Upper lobe of left lung (tissue), 6 donors: ENCODE data around the gene CHST11. TPM values are rescaled to one million over a fixed set of nuclear protein-coding genes. Genes with fewer than 3 reads are reported as not detected.
A peak's percentile ranks its signal among the peaks of the same experiment; 100 is the strongest.

Source experiments
- ATAC-seq, 2 donors: fragments of 200-7000 bp; cut with Tn5 transposase; one replicate each; pipeline ENCODE4 v1.9.1; 2022; ENCODE audit warnings: mild to moderate bottlenecking in 2 of 2, moderate library complexity in 2 of 2; ENCODE audit not compliant: low FRiP score in 2 of 2
- DNase-seq, 2 donors: peaks; one replicate each; pipeline ENCODE4 v3.0.0-alpha.2; 2019 to 2020
- H3K27ac ChIP-seq, 4 donors: fragments of 200-600 bp; sonication (generic); one replicate each; pipeline ENCODE4 v1.5.1; 2016 to 2019
- H3K27me3 ChIP-seq, 4 donors: fragments of 200-600 bp; sonication (generic); one replicate each; pipeline ENCODE4 v1.5.1; 2017 to 2019
- H3K36me3 ChIP-seq, 4 donors: fragments of 200-600 bp; sonication (generic); one replicate each; pipeline ENCODE4 v1.5.1; 2016 to 2019
- H3K4me1 ChIP-seq, 4 donors: fragments of 200-600 bp; sonication (generic); one replicate each; pipeline ENCODE4 v1.5.1; 2018 to 2019
- H3K4me3 ChIP-seq, 4 donors: fragments of 200-600 bp; sonication (generic); one replicate each; pipeline ENCODE4 v1.5.1; 2017 to 2019; ENCODE audit warnings: mild to moderate bottlenecking in 2 of 4, moderate library complexity in 1 of 4
- H3K9me3 ChIP-seq, 4 donors: fragments of 200-600 bp; sonication (generic); one replicate each; pipeline ENCODE4 v1.5.1; 2018 to 2019
- EP300 ChIP-seq, 4 donors: sonication (generic); formaldehyde crosslinking; IDR thresholded peaks; one replicate each; pipeline ENCODE4 v1.5.1; 2017; ENCODE audit warnings: antibody characterized with exemption in 4 of 4, control low read depth in 2 of 4
- POLR2A ChIP-seq, 4 donors: fragments of 450-650 bp; IDR thresholded peaks; one replicate each; pipeline ENCODE4 v1.5.1; 2016 to 2017; ENCODE audit warnings: antibody characterized with exemption in 4 of 4, mild to moderate bottlenecking in 2 of 4
- POLR2AphosphoS5 ChIP-seq, 2 donors: sonication (generic); formaldehyde crosslinking; IDR thresholded peaks; one replicate each; pipeline ENCODE4 v1.5.1; 2017; ENCODE audit warnings: antibody characterized with exemption in 2 of 2
- WGBS, 2 donors: methylation state at CpG; one replicate each; pipeline ENCODE4 v1.1.5; 2017 to 2018; 5-methylcytosine and 5-hydroxymethylcytosine counted together
- total RNA-seq, 6 donors: library from RNA; depleted of rRNA in 4 of 6; stranded (reverse); fragments of >200 nt in 4 of 6; gene quantifications; one replicate each; pipeline versions ENCODE4 v1.1.0 to v1.2.1, GENCODE V29; 2016 to 2021
- TF ChIP-seq, protein P1 (sequence below), 6 experiments: fragments of 450-650 bp in 4 of 6; fragments of 200-600 bp in 2 of 6; sonication (generic) in 2 of 6; IDR thresholded peaks; one replicate each; pipeline ENCODE4 v1.5.1; 2016 to 2019; ENCODE audit warnings: antibody characterized with exemption in 6 of 6
- donor health status: DM: no; HTN: no; CAD: no; lungs with moderate emphysema.
- donor health status: DM: no; HTN: yes; CAD: no; lungs with severe emphysema.

CHST11 gene
- total RNA-seq, 6 donors from 2014 or later, result 40.4 to 234 (median 58.4) TPM

DNA sequence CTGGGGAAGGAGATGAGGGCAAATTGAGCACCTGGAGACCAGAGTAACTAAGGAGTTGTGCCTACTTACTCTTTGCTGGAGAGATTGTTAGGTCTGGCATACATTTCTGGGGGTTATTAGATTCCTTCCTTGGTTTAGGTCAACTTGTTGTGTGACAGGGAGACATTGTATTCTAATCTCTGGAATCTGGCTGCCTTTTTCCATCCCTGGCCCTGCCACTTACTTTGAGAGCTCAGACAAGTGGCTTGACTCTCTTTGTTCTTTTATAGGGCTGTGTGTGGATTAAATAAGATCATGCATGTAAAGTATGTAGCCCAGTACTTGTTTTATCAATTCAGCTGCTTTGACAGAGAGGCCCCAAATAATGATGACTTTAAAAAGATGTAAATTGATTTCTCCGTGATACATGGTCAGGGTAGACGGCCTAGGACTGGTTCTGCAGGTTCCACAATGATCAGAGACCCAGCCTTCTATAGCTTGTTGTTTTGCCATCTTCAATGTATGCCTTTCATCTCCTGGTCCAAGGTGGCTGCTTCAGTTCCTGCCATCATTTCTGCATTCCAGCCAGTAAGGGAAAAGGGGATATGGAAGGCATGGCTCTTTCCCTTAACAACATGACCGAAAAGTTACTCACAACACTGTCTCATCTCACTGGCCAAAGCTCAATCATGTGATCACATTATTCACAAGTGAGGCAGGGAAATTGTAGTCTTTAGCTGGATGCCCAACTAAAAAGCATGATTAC, 72.6 kb downstream of the CHST11 start:
- H3K9me3 ChIP-seq, result no peaks in the 10 kb centered on the region
- H3K4me3 ChIP-seq, result no peak overlapping the region
- peak overlapping the region in 1 of 4 donors; percentile 5 for H3K27ac ChIP-seq
- H3K4me1 ChIP-seq, result peaks cover 11 to 23% (median 18%) of the 10 kb centered on the region in 4 donors
- DNase-seq (no peak), ATAC-seq (no peak)
- H3K27me3 ChIP-seq, result no peaks in the 10 kb centered on the region
- no peak for TF ChIP-seq POLR2AphosphoS5 (IDR thresholded peaks at IDR 0.05)
- no peak for TF ChIP-seq POLR2A (IDR thresholded peaks at IDR 0.05)
- TF ChIP-seq, protein P1, sequence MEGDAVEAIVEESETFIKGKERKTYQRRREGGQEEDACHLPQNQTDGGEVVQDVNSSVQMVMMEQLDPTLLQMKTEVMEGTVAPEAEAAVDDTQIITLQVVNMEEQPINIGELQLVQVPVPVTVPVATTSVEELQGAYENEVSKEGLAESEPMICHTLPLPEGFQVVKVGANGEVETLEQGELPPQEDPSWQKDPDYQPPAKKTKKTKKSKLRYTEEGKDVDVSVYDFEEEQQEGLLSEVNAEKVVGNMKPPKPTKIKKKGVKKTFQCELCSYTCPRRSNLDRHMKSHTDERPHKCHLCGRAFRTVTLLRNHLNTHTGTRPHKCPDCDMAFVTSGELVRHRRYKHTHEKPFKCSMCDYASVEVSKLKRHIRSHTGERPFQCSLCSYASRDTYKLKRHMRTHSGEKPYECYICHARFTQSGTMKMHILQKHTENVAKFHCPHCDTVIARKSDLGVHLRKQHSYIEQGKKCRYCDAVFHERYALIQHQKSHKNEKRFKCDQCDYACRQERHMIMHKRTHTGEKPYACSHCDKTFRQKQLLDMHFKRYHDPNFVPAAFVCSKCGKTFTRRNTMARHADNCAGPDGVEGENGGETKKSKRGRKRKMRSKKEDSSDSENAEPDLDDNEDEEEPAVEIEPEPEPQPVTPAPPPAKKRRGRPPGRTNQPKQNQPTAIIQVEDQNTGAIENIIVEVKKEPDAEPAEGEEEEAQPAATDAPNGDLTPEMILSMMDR (IDR thresholded peaks at IDR 0.05), result no peak
- no peak for TF ChIP-seq EP300 (IDR thresholded peaks at IDR 0.05)
- WGBS, 2 donors, result 75 to 90% methylated on average over 3 of the region's 3 CpGs
- no peaks in the 10 kb centered on the region for H3K36me3 ChIP-seq

DNA sequence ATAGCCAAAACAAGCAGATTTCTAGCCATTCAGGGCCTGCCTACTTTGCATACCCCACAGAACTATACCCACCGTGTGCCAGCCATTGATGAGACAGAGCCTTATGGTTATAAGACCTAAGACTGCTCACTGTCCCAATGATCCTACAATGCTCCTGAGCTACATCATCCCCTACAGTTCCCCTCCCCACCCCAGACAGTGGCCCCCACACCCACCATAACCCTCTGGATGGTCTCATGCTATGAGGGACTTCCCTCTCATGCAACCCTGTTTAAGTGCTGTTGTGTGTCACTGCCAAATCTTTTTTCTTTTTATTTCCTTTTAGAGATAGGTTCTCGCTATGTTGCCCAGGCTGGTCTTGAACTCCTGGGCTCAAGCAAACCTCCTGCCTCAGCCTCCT, 75.9 kb downstream of the CHST11 start:
- Histone ChIP-seq H3K9me3 (no peaks in the 10 kb centered on the region), H3K4me1 (peaks cover 9 to 17% (median 15%) of the 10 kb centered on the region in 4 donors), H3K36me3 (no peaks in the 10 kb centered on the region), H3K27me3 (no peaks in the 10 kb centered on the region), H3K4me3 (no peak overlapping the region), H3K27ac (no peak overlapping the region)
- no peak for DNase-seq
- TF ChIP-seq, protein P1 (IDR thresholded peaks at IDR 0.05), result no peak
- TF ChIP-seq EP300 (IDR thresholded peaks at IDR 0.05), result no peak
- TF ChIP-seq POLR2A (IDR thresholded peaks at IDR 0.05), result no peak
- no peak for TF ChIP-seq POLR2AphosphoS5 (IDR thresholded peaks at IDR 0.05)
- ATAC-seq, result no peak
- WGBS, 2 donors, result 92 to 98% methylated on average over 2 of the region's 2 CpGs

DNA sequence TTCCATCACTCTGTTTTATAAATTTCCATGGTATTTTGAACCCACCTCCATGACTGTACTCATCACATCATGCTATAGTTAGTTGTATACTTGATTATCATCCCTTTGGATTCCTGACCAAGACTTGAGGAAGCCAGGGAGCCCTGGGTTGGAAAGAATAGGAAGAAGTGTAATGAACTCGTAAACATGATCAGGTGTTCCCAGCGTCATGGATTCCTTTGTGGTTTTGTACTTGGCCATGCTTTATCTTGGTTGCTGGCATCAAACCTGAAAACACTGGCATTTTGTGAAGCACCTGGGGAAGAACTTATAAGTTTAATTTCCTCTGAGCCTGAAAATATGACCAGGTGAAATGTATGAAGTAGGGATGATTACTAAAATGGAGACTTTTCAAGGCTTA, 76.4 kb downstream of the CHST11 start:
- H3K4me3 ChIP-seq, result no peak overlapping the region
- H3K9me3 ChIP-seq, result no peaks in the 10 kb centered on the region
- DNase-seq, result no peak
- H3K36me3 ChIP-seq, result no peaks in the 10 kb centered on the region
- no peak overlapping the region for H3K27ac ChIP-seq
- no peak for ATAC-seq
- no peaks in the 10 kb centered on the region for H3K27me3 ChIP-seq
- TF ChIP-seq POLR2A (IDR thresholded peaks at IDR 0.05) (no peak), EP300 (IDR thresholded peaks at IDR 0.05) (no peak), POLR2AphosphoS5 (IDR thresholded peaks at IDR 0.05) (no peak)
- TF ChIP-seq, protein P1 (IDR thresholded peaks at IDR 0.05), result no peak
- peaks cover 9 to 17% (median 15%) of the 10 kb centered on the region in 4 donors for H3K4me1 ChIP-seq
- 53 to 69% methylated on average over 2 of the region's 2 CpGs for WGBS, 2 donors

DNA sequence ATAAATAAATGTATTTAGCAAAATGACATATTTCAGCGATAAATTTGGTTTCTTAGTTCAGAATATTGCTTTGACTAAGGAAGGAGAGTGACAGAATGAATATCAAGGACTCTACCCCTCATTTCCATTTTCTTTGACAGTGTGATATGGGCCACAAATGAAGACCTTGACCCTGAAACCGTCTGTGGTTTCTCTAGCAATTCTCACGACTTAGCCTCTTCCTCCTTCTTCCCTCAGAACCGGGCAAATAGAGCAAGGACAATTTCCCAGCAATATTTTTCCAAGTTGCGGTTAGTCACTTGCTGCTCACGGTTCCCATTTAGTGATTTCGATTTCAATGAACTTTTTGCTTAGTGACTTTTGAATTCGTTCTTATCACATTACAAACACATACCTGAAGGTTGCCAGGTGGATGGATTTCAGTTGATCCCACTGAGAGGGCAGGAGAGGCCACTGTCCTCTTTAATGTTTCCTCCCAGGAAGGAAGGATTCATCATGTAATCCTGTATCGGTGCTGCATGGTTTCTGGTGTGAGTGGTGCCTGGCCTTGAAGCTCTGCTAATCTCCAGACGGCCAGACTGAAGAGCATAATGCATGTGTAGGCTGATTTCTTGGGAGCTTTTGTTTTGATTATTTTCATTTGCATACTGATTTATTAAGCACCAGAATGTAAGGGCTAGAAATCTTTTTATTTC, 77.6 kb downstream of the CHST11 start:
- DNase-seq (no peak), ATAC-seq (no peak)
- Histone ChIP-seq H3K27me3 (no peaks in the 10 kb centered on the region), H3K27ac (no peak overlapping the region), H3K9me3 (no peaks in the 10 kb centered on the region), H3K4me1 (peaks cover 2 to 17% (median 7%) of the 10 kb centered on the region in 4 donors), H3K36me3 (no peaks in the 10 kb centered on the region), H3K4me3 (no peak overlapping the region)
- 51 to 53% methylated on average over 9 to 10 of the region's 10 CpGs for WGBS, 2 donors
- no peak for TF ChIP-seq POLR2A (IDR thresholded peaks at IDR 0.05)
- no peak for TF ChIP-seq POLR2AphosphoS5 (IDR thresholded peaks at IDR 0.05)
- TF ChIP-seq EP300 (IDR thresholded peaks at IDR 0.05), result no peak
- TF ChIP-seq, protein P1 (IDR thresholded peaks at IDR 0.05), result no peak
